ENCODE measurements around the gene TMEM120B.
"Not testable (repeated sequence)": the region's sequence is repeated elsewhere in the genome, so short reads cannot be mapped to it uniquely, and the experiment has no call there.

TMEM120B gene

DNA sequence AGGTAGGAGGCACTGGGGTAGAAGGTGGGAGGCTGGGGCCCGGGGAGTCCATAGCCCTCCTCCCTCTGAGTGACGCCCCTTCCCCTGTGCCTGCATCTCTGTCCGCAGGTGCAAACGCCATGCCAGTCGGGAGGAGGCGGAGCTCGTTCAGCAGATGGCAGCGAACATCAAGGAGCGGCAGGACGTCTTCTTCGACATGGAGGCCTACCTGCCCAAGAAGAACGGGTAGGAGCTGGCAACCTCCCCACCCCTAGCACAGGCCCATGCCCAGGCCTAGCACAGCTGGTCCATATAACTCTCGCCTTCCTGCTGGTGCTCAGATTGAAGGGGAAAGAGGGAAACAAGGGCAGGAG lies 35.6 kb downstream of the TMEM120B start:
- DNase-seq (ENCODE audit: low read depth), result no peak

DNA sequence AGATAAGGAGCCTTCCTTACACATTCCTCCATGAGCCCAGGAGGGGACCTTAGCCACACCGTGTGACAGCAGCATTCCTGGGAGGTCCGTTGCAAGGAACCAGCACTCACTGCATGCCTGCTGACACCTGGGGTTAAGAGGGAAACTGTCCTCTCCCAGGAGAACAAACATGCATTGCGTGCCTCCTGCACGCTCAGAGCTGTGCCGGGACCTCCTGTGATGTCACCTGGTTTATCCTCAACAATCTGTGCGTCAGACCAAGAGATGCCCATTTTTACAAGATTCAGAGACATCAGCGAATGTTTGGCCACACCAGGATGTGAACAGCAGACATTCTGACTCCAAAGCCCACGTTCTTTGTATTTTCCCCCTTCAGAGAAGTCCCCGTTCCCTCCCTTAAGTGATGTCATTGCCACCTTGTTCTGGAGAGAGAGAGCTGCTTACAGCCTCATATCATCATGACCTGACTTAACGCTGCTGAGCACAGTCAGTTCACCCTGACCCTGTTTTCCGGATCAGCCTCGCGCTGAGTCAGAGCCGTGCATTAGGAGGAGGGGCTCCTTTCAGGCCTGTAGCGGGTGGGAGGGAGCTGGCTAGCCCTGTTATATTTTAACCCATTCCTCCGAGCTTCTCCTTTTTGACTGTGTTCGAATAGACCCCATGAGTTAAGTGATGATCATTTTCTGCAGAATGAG lies 36.2 kb downstream of the TMEM120B start:
- DNase-seq (ENCODE audit: low read depth), result no peak

DNA sequence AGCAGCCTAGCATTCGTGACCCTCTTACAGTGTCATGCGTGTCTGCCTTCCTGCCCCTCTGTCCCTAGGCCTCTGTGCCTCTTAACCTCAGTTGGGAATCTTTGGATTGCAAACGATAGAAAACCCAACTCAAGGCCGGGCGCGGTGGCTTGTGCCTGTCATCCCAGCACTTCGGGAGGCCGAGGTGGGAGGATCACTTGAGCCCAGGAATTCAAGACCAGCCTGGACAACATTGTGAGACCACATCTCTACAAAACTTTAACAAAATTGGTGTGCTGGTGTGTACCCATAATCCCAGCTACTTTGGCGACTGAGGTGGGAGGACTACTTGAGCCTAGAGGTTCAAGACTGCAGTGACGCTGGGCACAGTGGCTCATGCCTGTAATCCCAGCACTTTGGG lies 36.7 kb downstream of the TMEM120B start:
- DNase-seq (ENCODE audit: low read depth), result no peak

DNA sequence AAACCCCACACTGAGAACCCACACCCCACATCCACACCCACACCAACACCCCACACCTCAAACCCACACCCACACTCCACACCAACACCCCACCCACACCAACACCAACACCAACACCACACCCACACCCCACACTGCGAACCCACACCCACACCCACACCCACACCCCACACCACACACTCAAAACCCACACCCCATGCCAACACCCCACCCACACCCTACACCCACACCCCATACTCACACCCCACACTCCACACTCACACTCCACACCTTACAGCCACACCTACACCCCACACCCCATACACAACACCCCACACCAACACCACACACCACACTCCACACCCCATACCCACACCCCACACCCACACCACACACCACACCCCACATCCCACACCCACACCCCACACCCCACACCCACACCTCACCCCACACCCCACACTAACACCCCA lies 38.0 kb downstream of the TMEM120B start:
- no peak for DNase-seq (ENCODE audit: low read depth)

DNA sequence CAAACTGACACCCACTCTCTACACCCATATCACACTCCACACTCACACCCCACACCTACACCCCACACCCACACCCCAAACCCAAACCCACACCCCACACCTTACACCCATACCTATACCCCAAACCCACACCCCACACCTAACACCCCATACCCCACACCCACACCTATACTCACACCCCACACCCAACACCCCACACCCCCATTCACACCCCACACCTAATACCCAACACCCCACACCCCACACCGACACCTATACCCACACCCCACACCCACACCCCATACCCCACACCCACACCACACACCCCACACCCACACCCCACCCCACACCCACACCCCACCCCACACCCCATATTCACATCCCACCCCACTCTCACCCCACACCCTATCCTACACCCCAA lies 38.5 kb downstream of the TMEM120B start:
- DNase-seq (ENCODE audit: low read depth), result no peak

DNA sequence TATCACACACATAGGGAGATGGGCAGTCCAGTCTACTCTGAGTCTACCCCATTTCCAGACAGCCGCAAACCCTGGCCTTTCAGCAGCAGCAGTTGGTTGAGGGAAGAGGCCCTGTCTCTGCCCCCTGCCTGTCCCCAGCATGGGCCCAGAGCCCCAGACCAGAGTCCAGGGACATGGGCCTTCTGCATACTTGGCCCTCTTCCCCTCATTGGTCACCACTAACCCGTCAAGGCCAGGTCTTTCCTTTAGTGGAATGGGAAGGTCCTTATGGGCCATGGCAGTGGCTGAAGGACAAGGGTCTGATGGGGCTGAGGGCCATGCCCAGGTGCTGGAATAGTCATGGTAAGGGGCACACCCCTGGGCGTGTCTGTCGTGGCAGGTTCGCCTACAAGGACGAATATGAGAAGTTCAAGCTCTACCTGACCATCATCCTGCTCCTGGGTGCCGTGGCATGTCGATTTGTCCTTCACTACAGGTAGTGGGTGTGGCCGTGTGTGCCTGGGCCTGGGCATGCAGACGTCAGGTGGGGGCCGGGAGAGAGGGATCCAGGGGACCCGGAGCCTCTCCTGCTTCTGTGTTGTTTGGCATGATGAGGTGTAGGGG lies 39.3 kb downstream of the TMEM120B start:
- no peak for DNase-seq (ENCODE audit: low read depth)

DNA sequence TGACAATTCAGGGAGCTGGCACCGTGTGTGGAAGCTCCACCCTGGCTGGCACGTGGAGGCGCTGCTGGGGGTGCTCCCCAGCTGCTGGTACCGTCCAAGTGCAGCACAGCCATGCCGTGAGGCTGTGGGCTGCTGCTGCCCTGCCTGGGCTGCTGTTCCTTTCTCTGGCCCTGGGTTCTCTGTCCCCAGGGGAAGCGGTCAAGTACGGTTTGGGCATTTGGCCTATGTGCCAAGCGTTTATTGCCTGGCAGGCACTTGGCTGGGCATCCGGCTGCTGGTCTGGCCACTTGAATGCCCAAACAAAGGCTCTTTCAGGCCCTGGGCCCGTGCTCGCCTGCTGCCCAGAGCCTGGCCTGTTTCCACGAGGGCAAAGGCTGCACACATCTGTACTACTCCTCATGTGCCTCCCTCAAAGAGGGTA lies 41.3 kb downstream of the TMEM120B start:
- no peak for DNase-seq (ENCODE audit: low read depth)

DNA sequence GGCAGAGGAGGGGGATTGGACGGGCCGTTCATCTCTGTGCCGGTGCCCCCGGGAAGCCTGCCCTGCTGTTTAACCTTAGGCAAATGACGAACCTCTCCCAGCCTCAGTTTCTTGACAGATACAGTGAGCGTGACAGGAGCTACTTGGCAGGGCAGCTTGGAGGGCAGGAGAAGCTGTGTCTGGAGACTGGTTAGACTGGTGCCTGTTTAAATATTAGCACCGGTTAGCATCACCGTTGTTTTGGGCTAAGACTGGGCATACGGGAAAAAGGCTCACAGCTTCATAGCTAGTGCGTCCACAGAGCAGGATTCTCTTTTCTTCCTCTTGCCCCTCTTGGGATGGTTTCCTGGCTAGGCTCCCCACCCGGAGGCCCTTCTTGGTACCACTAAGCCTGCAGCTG lies 42.3 kb downstream of the TMEM120B start:
- DNase-seq (ENCODE audit: low read depth), result no peak

DNA sequence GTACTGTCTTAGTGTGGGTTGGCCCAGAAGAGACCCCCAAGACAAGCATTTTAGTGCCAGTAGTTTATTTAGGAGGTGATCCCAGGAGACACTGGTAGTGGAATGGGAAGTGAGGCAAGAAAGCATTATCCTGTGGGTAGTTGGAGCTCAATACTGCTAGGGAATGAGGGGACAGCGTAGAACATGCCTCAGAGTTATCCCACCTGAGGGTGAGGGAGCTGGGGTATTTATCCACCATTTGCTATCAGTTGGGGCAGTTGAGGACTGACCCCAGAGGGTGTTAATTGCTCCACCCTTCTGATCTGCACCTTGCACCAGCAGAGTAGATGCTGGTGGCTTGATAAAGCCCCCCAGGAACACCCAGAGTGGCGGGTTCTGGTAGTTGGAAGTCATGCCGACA lies 43.0 kb downstream of the TMEM120B start:
- no peak for DNase-seq (ENCODE audit: low read depth)

DNA sequence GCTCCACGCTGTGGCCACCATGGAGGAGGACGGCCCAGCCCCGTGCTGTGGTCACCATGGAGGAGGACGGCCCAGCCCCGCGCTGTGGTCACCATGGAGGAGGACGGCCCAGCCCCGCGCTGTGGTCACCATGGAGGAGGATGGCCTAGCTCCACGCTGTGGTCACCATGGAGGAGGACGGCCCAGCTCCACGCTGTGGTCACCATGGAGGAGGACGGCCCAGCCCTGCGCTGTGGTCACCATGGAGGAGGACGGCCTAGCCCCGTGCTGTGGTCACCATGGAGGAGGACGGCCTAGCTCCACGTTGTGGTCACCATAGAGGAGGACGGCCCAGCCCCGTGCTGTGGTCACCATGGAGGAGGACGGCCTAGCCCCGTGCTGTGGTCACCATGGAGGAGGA lies 46.0 kb downstream of the TMEM120B start:
- not testable (repeated sequence) for DNase-seq (ENCODE audit: low read depth)

DNA sequence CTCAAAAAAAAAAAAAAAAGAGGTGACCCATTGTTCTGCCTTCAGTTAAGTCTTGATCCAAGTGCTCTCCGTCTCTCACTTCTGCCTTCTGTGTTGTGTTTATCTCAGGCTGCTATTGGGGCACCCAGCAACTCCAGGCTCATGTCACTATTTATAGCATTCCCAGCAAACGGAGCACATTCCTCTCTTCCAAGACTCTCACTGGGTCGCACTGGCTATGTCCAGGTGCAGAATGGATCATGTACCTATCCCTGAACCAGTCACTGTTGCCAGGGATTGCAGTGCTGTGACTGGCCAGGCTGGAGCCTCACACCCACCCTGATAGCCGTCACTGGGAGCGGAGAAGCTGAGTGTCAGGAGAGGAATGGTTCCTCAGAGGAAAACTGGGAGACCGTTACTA lies 49.7 kb downstream of the TMEM120B start:
- no peak for DNase-seq (ENCODE audit: low read depth)

DNA sequence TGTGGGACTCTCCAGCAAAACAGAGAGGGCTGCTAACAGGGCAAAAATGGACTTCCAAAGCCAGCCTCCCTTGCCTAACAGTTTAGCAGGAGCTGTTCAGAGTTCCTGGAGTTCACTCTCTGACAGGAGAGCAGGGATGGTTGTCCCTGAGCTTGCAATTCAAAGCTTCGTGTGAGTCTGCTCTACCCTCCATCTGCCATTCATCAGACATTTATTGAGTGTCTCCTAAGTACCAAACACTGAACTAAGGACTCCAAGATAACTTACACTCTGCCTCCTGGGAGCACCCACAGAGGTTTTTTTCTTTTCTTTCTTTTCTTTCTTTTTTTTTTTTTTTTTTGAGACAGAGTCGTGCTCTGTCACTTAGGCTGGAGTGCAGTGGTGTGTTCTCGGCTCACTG lies 52.3 kb downstream of the TMEM120B start:
- no peak for DNase-seq (ENCODE audit: low read depth)

DNA sequence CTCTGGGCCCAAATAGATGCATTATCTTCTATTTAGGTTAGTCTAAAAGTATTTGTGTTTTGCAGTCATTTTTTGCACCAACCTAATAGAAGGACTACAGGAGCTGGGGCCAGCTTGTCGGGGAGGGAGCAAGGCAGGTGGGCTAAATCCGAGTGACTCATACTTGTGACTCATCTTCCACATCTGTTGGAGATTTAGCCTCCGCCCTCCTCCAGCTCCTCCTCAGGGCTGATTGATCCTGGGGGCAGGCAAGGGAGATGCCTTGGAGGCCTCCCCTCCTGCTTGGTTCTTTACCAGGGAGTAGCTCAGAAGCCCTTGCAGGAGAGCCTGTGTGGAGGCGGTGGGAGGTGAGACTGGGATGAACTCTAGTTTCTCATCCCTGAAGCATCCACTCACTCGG lies 53.0 kb downstream of the TMEM120B start:
- DNase-seq (ENCODE audit: low read depth), result no peak

DNA sequence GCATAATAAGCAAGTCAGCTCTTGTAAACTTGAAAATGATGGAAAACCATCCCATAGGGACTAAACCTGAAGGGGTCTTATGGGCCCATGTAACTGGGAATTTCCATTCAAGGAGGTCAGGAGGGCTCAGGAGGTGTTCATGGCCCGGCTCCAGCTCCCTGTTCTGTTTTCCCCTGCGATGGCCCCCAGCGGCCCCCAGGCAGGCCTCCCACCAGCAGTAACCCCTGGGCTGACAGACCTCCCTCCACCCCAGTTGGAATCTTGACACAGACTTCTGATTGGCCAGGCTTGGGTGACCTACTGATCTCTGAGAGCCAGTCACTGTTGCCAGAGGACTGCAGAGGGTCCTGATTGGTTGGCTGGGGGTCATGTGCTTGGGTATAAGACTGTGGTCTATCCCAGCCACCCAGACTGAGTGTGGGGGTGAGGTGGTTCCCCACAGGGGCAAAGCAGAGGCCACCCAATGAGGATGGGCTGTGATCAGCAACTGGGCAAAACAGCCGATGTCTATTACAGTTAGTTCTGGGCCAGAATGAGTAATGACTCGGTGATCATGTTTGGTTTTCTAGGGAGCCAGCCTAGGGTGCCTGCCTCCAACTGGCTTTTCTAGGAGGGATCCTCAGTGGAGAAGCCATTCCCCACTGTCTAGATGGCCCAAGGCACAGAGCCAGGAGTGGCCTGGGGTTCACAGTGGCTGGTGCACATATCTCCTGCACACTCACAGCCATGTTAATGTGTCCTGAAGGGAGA lies 53.9 kb downstream of the TMEM120B start:
- DNase-seq (ENCODE audit: low read depth), result no peak

DNA sequence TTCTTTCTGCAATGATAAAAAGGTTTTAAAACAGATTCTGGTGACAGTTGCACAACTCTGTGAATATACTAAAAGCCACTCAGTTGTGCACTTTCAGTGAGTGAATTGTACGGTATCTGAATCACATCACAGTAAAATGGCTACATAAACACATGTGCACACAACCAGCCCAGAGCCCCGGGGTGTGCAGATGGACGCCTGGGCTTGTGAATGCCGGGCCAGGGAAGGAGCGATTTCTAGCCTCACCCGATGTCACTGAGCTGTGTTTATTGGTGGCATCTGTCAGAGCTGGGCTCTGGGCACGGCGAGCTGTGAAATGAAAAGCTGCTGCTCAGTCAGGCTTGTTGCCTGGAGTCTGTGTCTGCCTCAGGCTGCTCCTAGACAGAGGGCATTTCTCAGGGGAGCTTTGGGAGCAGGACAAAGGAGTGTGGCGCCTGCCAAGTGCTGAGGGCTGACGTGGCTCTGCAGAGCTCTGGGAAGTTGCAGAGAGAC lies 55.0 kb downstream of the TMEM120B start:
- DNase-seq (ENCODE audit: low read depth), result no peak

DNA sequence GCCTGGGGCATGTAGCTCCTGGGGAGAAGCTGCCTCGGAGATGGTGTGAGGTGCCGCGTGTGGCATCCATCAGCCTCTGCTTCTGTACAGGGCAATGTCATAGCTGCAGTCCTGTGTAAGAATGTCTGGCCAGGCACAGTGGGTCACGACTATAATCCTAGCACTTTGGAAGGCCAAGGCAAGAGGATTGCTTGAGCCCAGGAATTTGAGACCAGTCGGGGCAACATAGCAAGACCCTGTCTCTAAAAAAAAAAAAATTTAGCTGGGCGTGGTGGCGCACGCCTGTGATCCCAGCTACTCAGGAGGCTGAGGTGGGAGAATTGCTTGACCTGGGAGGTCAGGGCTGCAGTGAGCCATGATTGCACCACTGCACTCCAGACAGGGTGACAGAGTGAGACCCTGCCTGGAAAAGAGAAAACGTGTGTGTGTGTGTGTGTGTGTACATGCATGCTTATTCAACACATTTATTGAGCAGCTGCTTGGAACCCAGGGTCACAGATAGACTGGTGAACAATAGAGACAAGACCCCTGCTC lies 56.8 kb downstream of the TMEM120B start:
- no peak for DNase-seq (ENCODE audit: low read depth)

DNA sequence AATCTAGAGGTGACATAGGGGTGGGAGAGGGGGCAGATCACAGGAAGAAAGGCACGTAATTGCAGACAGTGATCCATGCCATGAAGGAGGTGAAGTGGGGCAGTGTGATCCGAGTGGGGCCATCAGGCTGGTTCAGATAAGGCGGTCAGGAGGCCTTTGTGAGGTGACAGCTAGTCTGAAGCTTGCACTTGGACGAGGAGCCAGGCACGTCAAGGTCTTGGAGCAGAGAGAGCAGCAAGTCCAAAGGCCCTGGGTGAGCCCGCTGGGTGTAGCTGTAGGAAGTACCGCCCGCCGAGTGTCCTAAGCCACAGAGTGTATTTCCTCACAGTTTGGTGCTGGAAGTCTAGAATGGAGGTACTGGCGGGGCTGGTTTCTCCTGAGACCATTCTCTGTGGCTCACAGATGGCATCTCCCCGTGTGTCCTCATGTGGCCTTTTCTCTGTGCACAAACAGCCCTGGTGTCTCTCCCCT lies 57.3 kb downstream of the TMEM120B start:
- no peak for DNase-seq (ENCODE audit: low read depth)

DNA sequence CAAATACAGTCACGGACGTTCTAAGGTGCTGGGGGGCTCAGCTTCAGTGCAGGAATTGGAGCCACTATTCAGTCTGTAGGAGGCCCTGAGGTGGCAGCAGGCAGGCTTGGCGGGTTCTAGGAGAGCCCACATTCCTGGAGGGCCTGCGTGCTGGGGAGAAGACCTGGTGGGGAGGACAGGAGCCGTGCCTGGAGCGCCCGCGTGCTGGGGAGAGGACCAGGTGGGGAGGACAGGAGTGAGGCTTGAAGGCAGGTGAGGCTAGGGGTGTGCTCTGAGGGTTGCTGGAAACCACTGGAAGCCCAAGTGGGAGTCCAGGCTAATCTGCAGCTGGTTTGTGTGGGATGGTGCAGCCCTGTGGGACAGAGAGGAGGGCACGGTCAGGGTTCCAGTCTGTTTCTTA lies 57.8 kb downstream of the TMEM120B start:
- no peak for DNase-seq (ENCODE audit: low read depth)

DNA sequence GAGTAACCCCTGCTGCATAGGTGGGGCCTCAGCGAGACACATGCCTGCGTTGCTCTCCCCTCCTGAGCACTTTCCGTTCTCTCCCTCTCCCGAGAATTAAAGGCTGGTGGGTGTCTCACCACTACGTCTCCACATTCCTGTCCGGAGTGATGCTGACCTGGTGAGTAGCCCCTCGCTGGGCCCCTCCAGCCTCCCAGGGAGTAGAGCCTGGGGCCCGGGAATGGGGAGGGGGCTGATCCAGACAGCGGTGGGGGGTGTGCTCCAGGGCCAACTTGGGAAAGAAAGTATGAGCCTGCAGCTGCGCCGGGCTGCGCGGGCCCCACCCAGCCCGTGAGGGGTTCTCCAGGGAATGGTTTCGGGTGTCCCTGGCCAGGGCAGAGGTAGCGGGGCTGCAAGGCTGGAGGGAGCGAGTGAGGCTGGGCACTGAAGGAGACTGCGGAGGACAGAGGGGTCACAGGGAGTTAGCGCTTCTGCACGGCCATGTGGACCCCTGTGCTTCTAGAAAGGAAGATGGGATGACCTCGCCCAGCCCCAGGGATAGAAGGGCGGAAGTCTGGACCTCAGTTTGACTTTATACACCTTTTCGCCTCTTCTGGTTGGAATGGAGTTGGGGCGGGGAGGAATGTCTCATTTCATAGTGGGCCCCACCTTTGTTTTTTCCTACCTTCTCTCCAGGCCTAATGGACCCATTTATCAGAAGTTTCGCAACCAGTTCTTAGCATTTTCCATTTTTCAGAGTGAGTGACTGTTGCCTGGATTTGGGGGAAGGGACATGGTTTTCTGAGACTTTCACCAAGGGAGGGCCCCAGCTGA lies 58.5 kb downstream of the TMEM120B start:
- no peak for DNase-seq (ENCODE audit: low read depth)

DNA sequence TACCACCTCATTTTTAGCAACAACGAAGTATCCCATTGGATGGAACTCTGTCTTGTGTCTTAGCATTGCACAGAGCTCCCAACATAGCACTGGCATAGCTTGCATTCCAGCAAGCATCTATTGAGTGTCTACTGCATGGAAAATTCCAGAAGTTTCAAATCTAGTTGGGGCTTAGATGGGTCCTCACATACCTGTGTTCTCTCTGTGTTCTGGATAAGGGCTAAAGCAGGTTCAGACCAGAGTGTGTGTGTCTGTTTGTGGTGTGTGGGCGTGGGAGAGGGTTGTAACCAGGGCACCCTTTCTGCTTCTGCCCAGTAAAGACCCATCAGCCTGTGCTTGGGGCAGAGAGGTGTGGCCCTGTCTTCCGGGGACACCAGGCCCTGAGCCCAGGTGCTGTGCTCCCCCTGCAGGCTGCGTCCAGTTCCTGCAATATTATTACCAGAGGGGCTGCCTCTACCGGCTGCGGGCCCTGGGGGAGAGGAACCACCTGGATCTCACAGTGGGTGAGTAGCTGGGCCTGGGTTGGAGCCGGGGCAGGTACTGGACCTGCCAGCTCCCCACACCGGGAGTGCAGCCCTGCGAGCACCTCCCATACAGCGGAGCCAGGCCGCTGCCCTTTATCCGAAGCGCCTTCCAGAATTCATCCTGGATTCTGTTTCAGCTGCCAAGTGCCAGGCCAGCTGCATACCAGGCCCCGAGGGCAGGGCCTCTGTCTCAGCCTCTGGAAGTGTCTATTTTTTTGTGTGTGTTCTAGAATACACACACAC lies 60.6 kb downstream of the TMEM120B start:
- DNase-seq (ENCODE audit: low read depth), result peak; percentile 71

DNA sequence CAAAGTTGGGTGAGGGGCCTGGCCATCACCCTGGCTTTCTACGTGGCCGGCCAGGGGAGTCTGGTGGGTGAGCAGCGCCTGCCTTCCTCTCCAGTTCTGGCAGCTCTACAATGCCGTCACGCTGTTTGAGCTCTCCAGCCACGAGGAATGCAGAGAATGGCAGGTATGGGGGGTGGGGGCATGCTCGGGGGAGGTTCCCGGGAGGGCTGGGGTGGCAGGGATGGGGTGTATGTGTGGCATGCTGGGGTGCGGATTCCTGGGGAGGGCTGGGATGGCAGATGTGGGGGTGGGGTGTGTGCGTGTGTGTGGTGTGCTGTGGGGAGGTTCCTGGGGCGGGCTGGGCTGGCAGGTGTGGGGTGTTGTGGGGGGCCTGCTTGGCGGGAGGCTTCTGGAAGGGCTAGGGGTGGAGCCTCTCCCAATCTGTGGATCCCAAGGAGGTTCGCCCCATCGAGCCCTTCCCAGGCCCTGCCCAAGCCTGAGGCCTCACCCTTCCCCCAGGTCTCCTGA lies 62.5 kb downstream of the TMEM120B start:
- DNase-seq (ENCODE audit: low read depth), result no peak
